Suprapubic skin (tissue), 4 donors: ENCODE results near the gene TCEAL9. TPM values are rescaled to one million over a fixed set of nuclear protein-coding genes. Genes with fewer than 3 reads are reported as not detected.

ENCODE experiments used
- DNase-seq, 2 donors: peaks; one replicate each; pipeline ENCODE4 v3.0.0-alpha.2; 2019; ENCODE audit warnings: low spot score in 2 of 2
- H3K27ac ChIP-seq: fragments of 200-600 bp; sonication (generic); one replicate; pipeline ENCODE4 v1.5.1; 2019
- H3K27me3 ChIP-seq: fragments of 200-600 bp; sonication (generic); one replicate; pipeline ENCODE4 v1.5.1; 2019
- H3K36me3 ChIP-seq: fragments of 200-600 bp; sonication (generic); one replicate; pipeline ENCODE4 v1.5.1; 2019
- H3K4me1 ChIP-seq: fragments of 200-600 bp; sonication (generic); one replicate; pipeline ENCODE4 v1.5.1; 2019
- H3K4me3 ChIP-seq: fragments of 200-600 bp; sonication (generic); one replicate; pipeline ENCODE4 v1.5.1; 2019; ENCODE audit warnings: mild to moderate bottlenecking
- H3K9me3 ChIP-seq: fragments of 200-600 bp; sonication (generic); one replicate; pipeline ENCODE4 v1.5.1; 2019
- EP300 ChIP-seq: sonication (generic); formaldehyde crosslinking; IDR thresholded peaks from one replicate; pipeline ENCODE4 v1.6.1; 2017; ENCODE audit warnings: antibody characterized with exemption
- POLR2A ChIP-seq, 2 donors: fragments of 450-650 bp; IDR thresholded peaks; one replicate each; pipeline ENCODE4 v1.6.1; 2017; ENCODE audit warnings: antibody characterized with exemption in 2 of 2, mild to moderate bottlenecking in 2 of 2, moderate library complexity in 2 of 2
- POLR2AphosphoS5 ChIP-seq, 3 donors: sonication (generic); formaldehyde crosslinking; IDR thresholded peaks; one replicate each; pipeline ENCODE4 v1.6.1; 2017; ENCODE audit warnings: antibody characterized with exemption in 3 of 3
- WGBS: methylation state at CpG from one replicate; pipeline ENCODE4 v1.1.5; 2018; 5-methylcytosine and 5-hydroxymethylcytosine counted together
- total RNA-seq, 4 donors: library from RNA; depleted of rRNA; stranded (reverse); fragments of >200 nt; gene quantifications; one replicate each; pipeline ENCODE4 v1.1.0, GENCODE V29; 2016
- TF ChIP-seq, protein P1 (sequence below), 2 donors: fragments of 200-600 bp in 1 of 2; fragments of 450-650 bp in 1 of 2; sonication (generic) in 1 of 2; IDR thresholded peaks; one replicate each; pipeline ENCODE4 v1.5.1; 2016 to 2019; ENCODE audit warnings: antibody characterized with exemption in 2 of 2, mild to moderate bottlenecking in 1 of 2, moderate library complexity in 1 of 2

Gene TCEAL9
- total RNA-seq, 4 donors from 2014 or later: 17.4 to 28.0 (median 25.0) TPM

DNA sequence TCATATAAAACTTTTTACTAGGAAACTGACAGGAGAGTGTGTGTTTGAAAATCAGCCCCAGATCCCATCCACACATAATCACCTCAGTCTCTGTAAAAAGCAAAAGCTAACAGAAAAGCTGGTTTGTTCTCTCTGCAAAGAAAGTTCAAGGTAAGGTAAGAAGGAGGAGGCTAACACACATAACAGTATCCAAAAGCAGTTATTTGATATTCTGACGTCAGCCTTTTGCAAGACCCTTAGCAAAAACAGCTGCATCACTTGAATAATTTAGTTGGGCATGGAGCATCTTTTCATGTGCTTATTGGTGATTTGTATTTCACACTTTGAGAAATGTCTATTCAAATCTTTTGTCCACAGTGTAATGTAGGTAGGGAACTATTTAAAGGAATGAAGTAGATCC is 5.5 kb downstream of the TCEAL9 start:
- no peaks in the 10 kb centered on the region for H3K36me3 ChIP-seq
- H3K4me3 ChIP-seq: no peak overlapping the region
- no peaks in the 10 kb centered on the region for H3K9me3 ChIP-seq
- TF ChIP-seq EP300 (no peak), POLR2A (IDR thresholded peaks at IDR 0.05) (no peak), POLR2AphosphoS5 (IDR thresholded peaks at IDR 0.05) (no peak)
- TF ChIP-seq, protein P1, sequence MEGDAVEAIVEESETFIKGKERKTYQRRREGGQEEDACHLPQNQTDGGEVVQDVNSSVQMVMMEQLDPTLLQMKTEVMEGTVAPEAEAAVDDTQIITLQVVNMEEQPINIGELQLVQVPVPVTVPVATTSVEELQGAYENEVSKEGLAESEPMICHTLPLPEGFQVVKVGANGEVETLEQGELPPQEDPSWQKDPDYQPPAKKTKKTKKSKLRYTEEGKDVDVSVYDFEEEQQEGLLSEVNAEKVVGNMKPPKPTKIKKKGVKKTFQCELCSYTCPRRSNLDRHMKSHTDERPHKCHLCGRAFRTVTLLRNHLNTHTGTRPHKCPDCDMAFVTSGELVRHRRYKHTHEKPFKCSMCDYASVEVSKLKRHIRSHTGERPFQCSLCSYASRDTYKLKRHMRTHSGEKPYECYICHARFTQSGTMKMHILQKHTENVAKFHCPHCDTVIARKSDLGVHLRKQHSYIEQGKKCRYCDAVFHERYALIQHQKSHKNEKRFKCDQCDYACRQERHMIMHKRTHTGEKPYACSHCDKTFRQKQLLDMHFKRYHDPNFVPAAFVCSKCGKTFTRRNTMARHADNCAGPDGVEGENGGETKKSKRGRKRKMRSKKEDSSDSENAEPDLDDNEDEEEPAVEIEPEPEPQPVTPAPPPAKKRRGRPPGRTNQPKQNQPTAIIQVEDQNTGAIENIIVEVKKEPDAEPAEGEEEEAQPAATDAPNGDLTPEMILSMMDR (IDR thresholded peaks at IDR 0.05): no peak
- 17% methylated on average over 1 of the region's 1 CpG for WGBS
- H3K27ac ChIP-seq: no peak overlapping the region
- no peak for DNase-seq
- peaks cover 7% of the 10 kb centered on the region for H3K4me1 ChIP-seq
- H3K27me3 ChIP-seq: no peaks in the 10 kb centered on the region

DNA sequence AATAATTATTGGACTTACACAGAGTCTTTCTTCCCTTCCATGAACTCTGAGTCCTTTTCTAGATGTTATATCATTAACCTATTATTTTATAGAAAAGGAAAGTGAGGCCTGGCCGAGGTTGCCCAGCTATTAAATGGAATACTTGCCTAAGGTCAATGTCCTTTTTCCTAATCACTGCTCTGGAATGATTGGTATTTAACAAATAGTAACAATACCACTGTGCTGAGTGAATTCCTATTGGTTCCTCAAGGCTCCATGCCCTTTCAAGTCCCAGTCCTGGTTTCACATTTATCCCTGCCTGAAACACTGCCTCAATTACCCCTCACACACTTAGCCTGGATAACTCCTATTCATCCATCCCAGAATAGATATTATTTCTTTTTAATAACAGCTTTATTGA is 6.2 kb downstream of the TCEAL9 start:
- no peak for DNase-seq
- WGBS: 50% methylated on average over 1 of the region's 1 CpG
- Histone ChIP-seq H3K9me3 (no peaks in the 10 kb centered on the region), H3K36me3 (no peaks in the 10 kb centered on the region), H3K27me3 (no peaks in the 10 kb centered on the region), H3K4me1 (peaks cover 7% of the 10 kb centered on the region), H3K27ac (no peak overlapping the region), H3K4me3 (no peak overlapping the region)
- no peak for TF ChIP-seq POLR2AphosphoS5 (IDR thresholded peaks at IDR 0.05)
- no peak for TF ChIP-seq POLR2A (IDR thresholded peaks at IDR 0.05)
- TF ChIP-seq, protein P1 (IDR thresholded peaks at IDR 0.05): no peak
- TF ChIP-seq EP300: no peak

DNA sequence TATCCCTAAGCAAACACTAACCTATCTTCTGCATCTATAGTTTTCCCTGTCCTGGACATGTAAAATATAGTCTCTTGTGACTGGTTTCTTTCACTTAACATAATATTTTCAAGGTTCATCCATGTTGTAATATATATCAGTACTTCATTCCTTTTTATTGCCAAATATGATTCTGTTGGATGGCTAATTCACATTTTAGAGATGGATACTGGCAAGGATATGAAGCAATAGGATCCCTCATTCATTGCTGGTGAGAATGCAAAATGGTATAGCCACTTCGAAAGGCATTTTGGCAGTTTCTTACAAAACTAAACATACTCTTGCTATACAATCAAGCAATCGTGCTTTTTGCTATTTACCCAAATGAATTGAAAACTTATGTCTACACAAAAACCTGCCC is 6.7 kb downstream of the TCEAL9 start:
- Histone ChIP-seq H3K4me1 (peaks cover 2% of the 10 kb centered on the region), H3K36me3 (no peaks in the 10 kb centered on the region), H3K27me3 (no peaks in the 10 kb centered on the region), H3K27ac (no peak overlapping the region), H3K4me3 (no peak overlapping the region), H3K9me3 (no peaks in the 10 kb centered on the region)
- TF ChIP-seq, protein P1 (IDR thresholded peaks at IDR 0.05): no peak
- no peak for TF ChIP-seq POLR2AphosphoS5 (IDR thresholded peaks at IDR 0.05)
- no peak for TF ChIP-seq EP300
- TF ChIP-seq POLR2A (IDR thresholded peaks at IDR 0.05): no peak
- no peak for DNase-seq
- 87% methylated on average over 2 of the region's 2 CpGs for WGBS

DNA sequence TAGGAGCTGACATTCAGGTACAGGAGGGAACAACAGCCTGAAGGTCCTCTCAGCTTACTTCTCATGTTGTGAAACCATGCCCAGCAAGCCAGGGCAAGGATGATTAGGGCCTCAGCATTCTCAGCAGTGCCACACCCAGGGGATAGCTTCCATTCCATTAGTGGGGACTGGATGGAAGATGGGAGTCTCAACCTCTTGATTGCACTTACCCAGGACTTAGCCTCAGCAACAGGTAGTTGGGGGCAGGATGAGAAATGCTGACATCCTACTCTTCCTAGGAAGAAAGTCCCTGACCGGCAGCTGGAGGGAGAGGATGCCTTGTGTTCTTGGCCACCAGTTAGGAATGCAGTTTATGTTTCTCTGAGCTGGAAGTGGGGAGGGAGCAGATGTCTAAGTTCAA is 11.2 kb downstream of the TCEAL9 start:
- WGBS: no CpG with 5 or more reads among the region's 1 CpG
- no peaks in the 10 kb centered on the region for H3K9me3 ChIP-seq
- no peak overlapping the region for H3K27ac ChIP-seq
- TF ChIP-seq POLR2AphosphoS5 (IDR thresholded peaks at IDR 0.05) (no peak), EP300 (no peak)
- H3K36me3 ChIP-seq: no peaks in the 10 kb centered on the region
- no peaks in the 10 kb centered on the region for H3K27me3 ChIP-seq
- H3K4me3 ChIP-seq: no peak overlapping the region
- H3K4me1 ChIP-seq: no peaks in the 10 kb centered on the region
- DNase-seq: no peak

DNA sequence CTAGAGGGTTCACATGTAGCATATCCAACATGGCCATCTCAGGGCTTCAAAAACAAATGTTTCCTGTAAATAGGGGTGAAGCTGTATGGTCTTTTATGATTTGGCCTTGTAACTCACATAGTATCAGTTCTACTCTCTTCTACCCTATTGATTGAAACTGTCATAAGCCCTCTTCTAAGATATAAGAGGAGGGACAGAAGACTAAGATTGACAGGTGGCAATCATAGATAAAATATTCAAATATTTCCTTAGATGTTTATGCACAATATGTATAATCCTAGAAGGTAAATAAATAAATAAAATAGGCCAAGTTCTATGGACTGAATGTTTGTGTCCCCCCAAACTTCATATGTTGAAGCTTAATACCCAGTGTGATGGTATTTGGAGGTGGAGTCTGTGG is 13.2 kb downstream of the TCEAL9 start:
- Histone ChIP-seq H3K36me3 (no peaks in the 10 kb centered on the region), H3K27ac (no peak overlapping the region), H3K9me3 (no peaks in the 10 kb centered on the region), H3K4me1 (no peaks in the 10 kb centered on the region), H3K27me3 (no peaks in the 10 kb centered on the region), H3K4me3 (no peak overlapping the region)
- no peak for DNase-seq
- no peak for TF ChIP-seq POLR2A (IDR thresholded peaks at IDR 0.05)
- no peak for TF ChIP-seq POLR2AphosphoS5 (IDR thresholded peaks at IDR 0.05)
- no peak for TF ChIP-seq EP300
- TF ChIP-seq, protein P1 (IDR thresholded peaks at IDR 0.05): no peak

DNA sequence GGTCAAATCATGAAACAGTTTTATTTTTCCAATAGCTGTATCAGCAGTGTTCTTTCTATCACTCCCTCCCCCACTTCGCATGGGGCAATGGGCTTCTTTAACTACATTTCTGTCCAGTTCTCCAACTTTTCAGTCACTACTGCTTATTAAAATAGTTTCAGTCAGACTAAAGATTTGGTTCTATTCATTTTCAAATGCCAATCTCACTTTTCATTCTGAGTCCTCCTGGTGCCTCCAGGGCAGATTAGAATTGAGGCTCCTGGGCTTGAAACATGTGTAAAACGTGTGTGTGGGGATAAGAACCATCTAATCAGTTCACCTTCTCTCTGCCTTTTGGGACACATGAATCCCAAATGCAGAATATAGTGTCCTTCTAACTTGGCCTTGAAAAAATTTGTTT is 16.6 kb downstream of the TCEAL9 start:
- DNase-seq: no peak
- Histone ChIP-seq H3K9me3 (no peaks in the 10 kb centered on the region), H3K4me1 (no peaks in the 10 kb centered on the region), H3K27ac (no peak overlapping the region), H3K4me3 (no peak overlapping the region), H3K27me3 (no peaks in the 10 kb centered on the region), H3K36me3 (no peaks in the 10 kb centered on the region)
- 50% methylated on average over 2 of the region's 2 CpGs for WGBS
- TF ChIP-seq POLR2AphosphoS5 (IDR thresholded peaks at IDR 0.05): no peak
- no peak for TF ChIP-seq EP300
- TF ChIP-seq POLR2A (IDR thresholded peaks at IDR 0.05): no peak
- TF ChIP-seq, protein P1 (IDR thresholded peaks at IDR 0.05): no peak
